Mesothelial cell of epicardium (in vitro differentiated cells): ENCODE results near the gene TYROBP. TPM values are rescaled to one million over a fixed set of nuclear protein-coding genes. Genes with fewer than 3 reads are reported as not detected.
A peak's percentile ranks its signal among the peaks of the same experiment; 100 is the strongest.

Experiments used
- DNase-seq, 2 experiments: peaks; one replicate each; pipeline ENCODE4 v3.0.0; 2021; ENCODE audit warnings: low spot score in 2 of 2; ENCODE audit not compliant: unreplicated experiment in 2 of 2
- H3K27ac Mint-ChIP-seq: 2 replicates; pipeline ENCODE4 v1.8.0; 2021; ENCODE audit warnings: mixed read lengths
- H3K27me3 Mint-ChIP-seq: 2 replicates; pipeline ENCODE4 v1.8.0; 2021; ENCODE audit warnings: low read depth, mixed read lengths
- H3K36me3 Mint-ChIP-seq: 2 replicates; pipeline ENCODE4 v1.8.0; 2021; ENCODE audit warnings: mixed read lengths
- H3K4me1 Mint-ChIP-seq: 2 replicates; pipeline ENCODE4 v1.8.0; 2021; ENCODE audit warnings: mixed read lengths
- H3K4me3 Mint-ChIP-seq: 2 replicates; pipeline ENCODE4 v1.8.0; 2021; ENCODE audit warnings: mild to moderate bottlenecking, moderate library complexity, mixed read lengths
- H3K9me3 Mint-ChIP-seq: 2 replicates; pipeline ENCODE4 v1.8.0; 2021; ENCODE audit warnings: mixed read lengths
- total RNA-seq: library from RNA; stranded (reverse); gene quantifications from 3 replicates; pipeline ENCODE4 v1.2.1, GENCODE V29; 2021
- TF ChIP-seq, protein P1 (sequence below): fragments of 200-600 bp; sonication (generic); IDR thresholded peaks from one replicate; pipeline ENCODE4 v1.5.0; 2021; ENCODE audit warnings: antibody characterized with exemption; ENCODE audit not compliant: unreplicated experiment

Gene TYROBP
- total RNA-seq, 1 donor from 2014 or later, result not detected

- TF ChIP-seq, protein P1, sequence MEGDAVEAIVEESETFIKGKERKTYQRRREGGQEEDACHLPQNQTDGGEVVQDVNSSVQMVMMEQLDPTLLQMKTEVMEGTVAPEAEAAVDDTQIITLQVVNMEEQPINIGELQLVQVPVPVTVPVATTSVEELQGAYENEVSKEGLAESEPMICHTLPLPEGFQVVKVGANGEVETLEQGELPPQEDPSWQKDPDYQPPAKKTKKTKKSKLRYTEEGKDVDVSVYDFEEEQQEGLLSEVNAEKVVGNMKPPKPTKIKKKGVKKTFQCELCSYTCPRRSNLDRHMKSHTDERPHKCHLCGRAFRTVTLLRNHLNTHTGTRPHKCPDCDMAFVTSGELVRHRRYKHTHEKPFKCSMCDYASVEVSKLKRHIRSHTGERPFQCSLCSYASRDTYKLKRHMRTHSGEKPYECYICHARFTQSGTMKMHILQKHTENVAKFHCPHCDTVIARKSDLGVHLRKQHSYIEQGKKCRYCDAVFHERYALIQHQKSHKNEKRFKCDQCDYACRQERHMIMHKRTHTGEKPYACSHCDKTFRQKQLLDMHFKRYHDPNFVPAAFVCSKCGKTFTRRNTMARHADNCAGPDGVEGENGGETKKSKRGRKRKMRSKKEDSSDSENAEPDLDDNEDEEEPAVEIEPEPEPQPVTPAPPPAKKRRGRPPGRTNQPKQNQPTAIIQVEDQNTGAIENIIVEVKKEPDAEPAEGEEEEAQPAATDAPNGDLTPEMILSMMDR, result no peak
- peak overlapping the region; percentile 73 for H3K27ac Mint-ChIP-seq
- peak overlapping the region; percentile 95 for H3K4me3 Mint-ChIP-seq
- no peaks in the 10 kb centered on the region for H3K27me3 Mint-ChIP-seq
- H3K9me3 Mint-ChIP-seq, result no peaks in the 10 kb centered on the region
- H3K4me1 Mint-ChIP-seq, result peaks cover 26% of the 10 kb centered on the region
- H3K36me3 Mint-ChIP-seq, result no peaks in the 10 kb centered on the region
- no peak for DNase-seq
Measured at GRCh38 chr19:35901055-35901644, 6.9 kb downstream of the TYROBP start.

- Mint-ChIP-seq H3K4me1 (peaks cover 26% of the 10 kb centered on the region), H3K4me3 (peak overlapping the region; percentile 95), H3K27ac (peak overlapping the region; percentile 98), H3K9me3 (no peaks in the 10 kb centered on the region), H3K27me3 (no peaks in the 10 kb centered on the region), H3K36me3 (peaks cover 7% of the 10 kb centered on the region)
- TF ChIP-seq, protein P1, result no peak
- peak; percentile 54 to 67 for DNase-seq
Measured at GRCh38 chr19:35899547-35900214, 8.4 kb downstream of the TYROBP start.

- peaks cover 7% of the 10 kb centered on the region for H3K36me3 Mint-ChIP-seq
- TF ChIP-seq, protein P1, result no peak
- no peak for DNase-seq
- peak overlapping the region; percentile 95 for H3K4me3 Mint-ChIP-seq
- no peaks in the 10 kb centered on the region for H3K27me3 Mint-ChIP-seq
- H3K9me3 Mint-ChIP-seq, result no peaks in the 10 kb centered on the region
- peak overlapping the region; percentile 98 for H3K27ac Mint-ChIP-seq
- peaks cover 23% of the 10 kb centered on the region for H3K4me1 Mint-ChIP-seq
Measured at GRCh38 chr19:35898499-35898809, 9.6 kb downstream of the TYROBP start.

DNA sequence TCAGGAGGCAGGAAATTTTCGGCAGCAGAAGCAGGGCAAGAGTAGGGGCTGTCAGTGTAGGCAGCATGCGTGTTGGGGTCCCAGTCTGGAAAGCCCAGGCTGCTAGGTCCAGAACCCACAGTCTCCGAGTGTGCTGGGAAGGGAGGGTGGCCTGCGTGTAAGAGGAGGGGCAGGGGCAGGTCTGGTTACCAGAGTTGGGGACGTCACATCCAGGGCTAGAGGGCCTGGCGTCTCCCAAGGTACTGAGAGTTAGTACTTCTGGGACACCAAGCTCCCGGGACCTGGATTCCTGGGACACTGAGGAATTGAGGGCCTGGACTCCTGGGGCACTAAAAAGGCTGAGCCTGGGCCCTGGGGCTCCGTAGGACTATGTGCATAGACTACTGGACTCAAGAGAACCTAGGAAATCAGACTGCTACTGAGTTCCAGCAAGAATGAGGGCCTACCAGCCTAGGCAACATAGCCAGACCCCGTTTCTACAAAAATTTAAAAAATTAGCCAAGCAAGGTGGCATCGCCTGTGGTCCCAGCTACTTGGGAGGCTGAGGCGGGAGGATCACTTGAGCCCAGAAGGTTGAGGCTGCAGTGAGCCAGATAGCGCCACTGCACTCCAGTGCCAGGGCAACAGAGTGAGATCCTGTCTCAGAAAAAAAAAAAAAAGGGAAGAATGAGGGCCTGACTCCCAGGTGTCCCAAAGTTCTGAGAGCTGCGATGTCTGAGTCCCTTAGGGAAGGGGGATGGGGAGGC is 10.2 kb downstream of the TYROBP start:
- Mint-ChIP-seq H3K36me3 (peaks cover 9% of the 10 kb centered on the region), H3K9me3 (no peaks in the 10 kb centered on the region), H3K27me3 (no peaks in the 10 kb centered on the region), H3K4me1 (peaks cover 17% of the 10 kb centered on the region), H3K4me3 (peak overlapping the region; percentile 95), H3K27ac (no peak overlapping the region)
- DNase-seq, result no peak
- TF ChIP-seq, protein P1, result no peak

DNA sequence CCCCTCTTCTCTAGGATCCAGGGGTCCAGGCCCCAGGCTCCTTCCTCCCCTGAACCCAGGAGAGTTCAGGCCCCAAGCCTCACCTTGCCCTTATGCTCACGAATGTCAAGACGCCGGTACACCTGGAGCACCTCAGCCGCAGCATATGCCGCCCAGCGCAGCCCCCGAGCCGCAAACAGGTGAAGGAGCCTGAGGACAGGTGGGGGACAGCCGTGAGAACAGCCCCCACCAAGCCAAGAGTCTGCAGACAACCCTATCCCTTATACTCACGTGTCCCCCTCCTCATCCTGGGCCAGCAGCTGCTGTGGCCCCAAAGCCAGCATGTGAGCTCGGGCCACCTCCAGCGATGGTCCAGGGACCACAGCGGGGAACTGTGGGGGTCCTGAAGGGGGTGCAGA is 11.5 kb downstream of the TYROBP start:
- TF ChIP-seq, protein P1, result no peak
- Mint-ChIP-seq H3K27me3 (no peaks in the 10 kb centered on the region), H3K4me3 (no peak overlapping the region)

More for the DNA sequence above, 11.5 kb downstream of the TYROBP start:
- no peak for DNase-seq
- Mint-ChIP-seq H3K27ac (no peak overlapping the region), H3K9me3 (no peaks in the 10 kb centered on the region), H3K4me1 (peaks cover 9% of the 10 kb centered on the region), H3K36me3 (peaks cover 13% of the 10 kb centered on the region)
